H1 (cell line): ENCODE measurements around the gene TPSD1. TPM values are rescaled to one million over a fixed set of nuclear protein-coding genes. Genes with fewer than 3 reads are reported as not detected.

Experiments
- CTCF ChIA-PET: fragments of 300-600 bp; sonication (Branson Sonifier 250); formaldehyde crosslinking; loops from one replicate; lab custom pipeline; 2021; ENCODE audit not compliant: partially characterized antibody; lab: Charles Lee
- POLR2A ChIA-PET: fragments of 300-600 bp; sonication (Branson Sonifier 250); formaldehyde crosslinking; loops from one replicate; lab custom pipeline; 2021; ENCODE audit warnings: inconsistent platforms; ENCODE audit not compliant: partially characterized antibody; lab: Charles Lee
- DNase-seq, 2 experiments: peaks; one replicate each; pipeline versions ENCODE4 v3.0.0 to v3.0.0-alpha.2; 2010 to 2022; ENCODE audit warnings: low spot score in 2 of 2, low read depth in 1 of 2, mixed read lengths in 1 of 2
- FAIRE-seq: peaks from 2 replicates; lab custom pipeline; 2011; peaks lifted over from hg19 to GRCh38; lab: Jason Lieb, UNC
- H2AFZ ChIP-seq: 2 replicates; pipeline ENCODE4 v1.8.1; 2012; ENCODE audit warnings: low read length, inconsistent platforms
- H2AK5ac ChIP-seq: 2 replicates; pipeline ENCODE4 v1.6.1; 2013; ENCODE audit warnings: low read depth, low read length
- H2BK120ac ChIP-seq: replicated peaks from 2 replicates; pipeline ENCODE3; 2013; ENCODE audit warnings: low read depth, low read length, inconsistent platforms
- H2BK12ac ChIP-seq: 2 replicates; pipeline ENCODE4 v1.6.1; 2013; ENCODE audit warnings: low read depth, low read length
- H2BK15ac ChIP-seq: 2 replicates; pipeline ENCODE4 v1.6.1; 2013; ENCODE audit warnings: low read length
- H2BK20ac ChIP-seq: 2 replicates; pipeline ENCODE4 v1.6.1; 2013; ENCODE audit warnings: low read length
- H2BK5ac ChIP-seq: 2 replicates; pipeline ENCODE4 v1.6.1; 2013; ENCODE audit warnings: low read depth, low read length
- H3K14ac ChIP-seq: 2 replicates; pipeline ENCODE4 v1.6.1; 2013; ENCODE audit warnings: inconsistent platforms; ENCODE audit not compliant: insufficient read length
- H3K18ac ChIP-seq: 2 replicates; pipeline ENCODE4 v1.6.1; 2013; ENCODE audit warnings: low read length; ENCODE audit errors: extremely low read depth
- H3K23ac ChIP-seq: 2 replicates; pipeline ENCODE4 v1.6.1; 2013; ENCODE audit warnings: inconsistent platforms; ENCODE audit not compliant: insufficient read length
- H3K23me2 ChIP-seq: 2 replicates; pipeline ENCODE4 v1.6.1; 2013; ENCODE audit warnings: low read depth, low read length
- H3K27ac ChIP-seq: 2 replicates; pipeline ENCODE4 v1.6.1; 2011; ENCODE audit warnings: low read depth, low read length, inconsistent platforms
- H3K27me3 ChIP-seq, 4 experiments: replicated peaks in 1 of 4; 1 replicate in 1 of 4; 2 replicates in 3 of 4; pipeline versions ENCODE4 v1.6.1 to v1.8.1; 2011 to 2013; ENCODE audit warnings: low read length in 3 of 4, mild to moderate bottlenecking in 3 of 4, inconsistent platforms in 2 of 4, mixed read lengths in 2 of 4, moderate library complexity in 1 of 4; ENCODE audit not compliant: control insufficient read depth in 3 of 4, insufficient read depth in 3 of 4; ENCODE audit errors: extremely low read depth in 1 of 4
- H3K36me3 ChIP-seq, 4 experiments: 2 replicates each; pipeline versions ENCODE4 v1.6.1 to v1.8.1; 2011 to 2013; ENCODE audit warnings: mild to moderate bottlenecking in 4 of 4, low read length in 3 of 4, moderate library complexity in 2 of 4, control low read depth in 1 of 4, inconsistent platforms in 1 of 4; ENCODE audit not compliant: insufficient read depth in 4 of 4, control insufficient read depth in 2 of 4
- H3K4ac ChIP-seq: replicated peaks from 2 replicates; pipeline ENCODE3; 2013; ENCODE audit warnings: low read length, low read depth, mixed read lengths, inconsistent platforms; ENCODE audit not compliant: insufficient read length
- H3K4me1 ChIP-seq, 4 experiments: replicated peaks in 1 of 4; 1 replicate in 1 of 4; 2 replicates in 3 of 4; pipeline versions ENCODE4 v1.6.1 to v1.8.1; 2011 to 2013; ENCODE audit warnings: low read length in 3 of 4, inconsistent platforms in 2 of 4, mixed read lengths in 1 of 4; ENCODE audit not compliant: insufficient read depth in 4 of 4, control insufficient read depth in 3 of 4
- H3K4me2 ChIP-seq, 2 experiments: 2 replicates each; pipeline versions ENCODE4 v1.6.1 to v1.8.1; 2011 to 2013; ENCODE audit warnings: low read depth in 2 of 2, low read length in 2 of 2, control low read depth in 1 of 2, inconsistent platforms in 1 of 2, mild to moderate bottlenecking in 1 of 2; ENCODE audit not compliant: insufficient read depth in 1 of 2
- H3K4me3 ChIP-seq, 4 experiments: fragments of 200-600, 300-600 bp in 1 of 4; sonication (generic), shearing (Covaris generic), sonication (Bioruptor Twin) in 1 of 4; 2 replicates each; pipeline versions ENCODE4 v1.5.1 to v1.8.1; 2011 to 2016; ENCODE audit warnings: low read length in 4 of 4, low read depth in 3 of 4, control low read depth in 2 of 4, inconsistent platforms in 2 of 4, mild to moderate bottlenecking in 2 of 4, mixed read lengths in 1 of 4, moderate library complexity in 1 of 4; ENCODE audit not compliant: insufficient read depth in 2 of 4; ENCODE audit errors: extremely low read depth in 1 of 4
- H3K56ac ChIP-seq: replicated peaks from 2 replicates; pipeline ENCODE3; 2013; ENCODE audit warnings: low read depth, mild to moderate bottlenecking, mixed read lengths, low read length, inconsistent platforms; ENCODE audit not compliant: insufficient read length
- H3K79me1 ChIP-seq: 2 replicates; pipeline ENCODE4 v1.6.1; 2013; ENCODE audit warnings: low read depth, low read length, control low read depth
- H3K79me2 ChIP-seq, 2 experiments: 2 replicates each; pipeline versions ENCODE4 v1.6.1 to v1.8.1; 2012 to 2013; ENCODE audit warnings: low read length in 2 of 2, mild to moderate bottlenecking in 2 of 2, inconsistent platforms in 1 of 2; ENCODE audit not compliant: insufficient read depth in 2 of 2, control insufficient read depth in 1 of 2
- H3K9ac ChIP-seq, 4 experiments: replicated peaks in 1 of 4; 1 replicate in 1 of 4; 2 replicates in 3 of 4; pipeline versions ENCODE4 v1.6.1 to v1.8.1; 2011 to 2013; ENCODE audit warnings: low read depth in 3 of 4, low read length in 3 of 4, control low read depth in 2 of 4, mild to moderate bottlenecking in 2 of 4, moderate library complexity in 2 of 4, inconsistent platforms in 1 of 4; ENCODE audit errors: extremely low read depth in 1 of 4
- H3K9me3 ChIP-seq, 2 experiments: 2 replicates each; pipeline versions ENCODE4 v1.6.1 to v1.8.1; 2012 to 2013; ENCODE audit warnings: mild to moderate bottlenecking in 2 of 2, moderate library complexity in 2 of 2, control low read depth in 1 of 2, inconsistent platforms in 1 of 2, low read depth in 1 of 2, low read length in 1 of 2, mixed read lengths in 1 of 2; ENCODE audit not compliant: insufficient read depth in 2 of 2
- H4K20me1 ChIP-seq, 2 experiments: replicated peaks in 1 of 2; 2 replicates each; pipeline versions ENCODE3 to v1.8.1; 2011 to 2013; ENCODE audit warnings: inconsistent platforms in 2 of 2, low read length in 2 of 2, mild to moderate bottlenecking in 1 of 2; ENCODE audit not compliant: insufficient read depth in 2 of 2, control insufficient read depth in 1 of 2
- H4K5ac ChIP-seq: 2 replicates; pipeline ENCODE4 v1.6.1; 2013; ENCODE audit warnings: low read length, low read depth, mixed read lengths, inconsistent platforms; ENCODE audit not compliant: insufficient read length
- H4K8ac ChIP-seq: 2 replicates; pipeline ENCODE4 v1.8.0; 2013; ENCODE audit warnings: mild to moderate bottlenecking, moderate library complexity, low read length, inconsistent platforms; ENCODE audit not compliant: insufficient read depth; ENCODE audit errors: extremely low read depth
- H4K91ac ChIP-seq: replicated peaks from 2 replicates; pipeline ENCODE3; 2013; ENCODE audit warnings: low read length, mixed read lengths, inconsistent platforms; ENCODE audit not compliant: insufficient read length
- WGBS, 2 experiments: shearing (Covaris generic) in 1 of 2; methylation state at CpG; one replicate each; pipeline versions ENCODE4 v1.1.6 to v1.1.7; 2013 to 2015; ENCODE audit warnings: low lambda C conversion rate in 2 of 2, mixed read lengths in 2 of 2, inconsistent platforms in 1 of 2, low coverage in 1 of 2, missing lambda C conversion rate in 1 of 2; ENCODE audit not compliant: insufficient replicate concordance in 2 of 2, insufficient coverage in 1 of 2, insufficient read length in 1 of 2; ENCODE audit errors: extremely low coverage in 1 of 2, missing lambda C conversion rate in 1 of 2; 5-methylcytosine and 5-hydroxymethylcytosine counted together
- polyA plus RNA-seq, 7 experiments: library from polyadenylated mRNA; depleted of rRNA in 3 of 7; stranded (reverse) in 5 of 7; unstranded in 2 of 7; fragments of >200 nt in 5 of 7; fragments of 200-250 nt in 2 of 7; gene quantifications; 1 replicate in 5 of 7; 2 replicates in 1 of 7; 4 replicates in 1 of 7; pipeline versions ENCODE4 v1.2.1 to v1.2.3, GENCODE V29; 2011 to 2013; ENCODE audit warnings: missing spikeins in 2 of 7, mixed read lengths in 2 of 7
- total RNA-seq: library from RNA; stranded (reverse); fragmentation: NEBNext Ultra II Directional; extraction: Animal tissue kit (Norgen Biotek cat#: 25700); gene quantifications from 2 replicates; pipeline ENCODE4 v1.2.1, GENCODE V29; 2021

Gene TPSD1
- total and polyA plus RNA-seq, 2 of the 8 experiments (the other 6 are each of a cell fraction or from before 2014, with no cell fraction given) = 0.26 TPM; not detected in 1

- no peak overlapping the region for H3K14ac ChIP-seq
- H3K4me1 ChIP-seq = peaks cover 3 to 29% (median 19%) of the 10 kb centered on the region in 4 experiments; a peak in 6 of 7 replicates
- DNase-seq (no peak), FAIRE-seq (no peak)
- no peak overlapping the region for H2BK120ac ChIP-seq
- H3K4me2 ChIP-seq = no peak overlapping the region
- H3K23me2 ChIP-seq = peaks cover 3% of the 10 kb centered on the region; the same call in 1 of the 2 replicates
- H3K9ac ChIP-seq = no peak overlapping the region
- no peaks in the 10 kb centered on the region for H3K9me3 ChIP-seq
- H2BK20ac ChIP-seq = no peak overlapping the region
- 90% methylated on average over 25 of the region's 25 CpGs; no CpG with 5 or more reads in 1 of the 2 experiments for WGBS, 2 experiments
- no peak overlapping the region for H4K91ac ChIP-seq
- H4K8ac ChIP-seq = no peak overlapping the region
- H3K79me1 ChIP-seq = no peaks in the 10 kb centered on the region
- no peak overlapping the region for H3K4ac ChIP-seq
- H3K23ac ChIP-seq = no peak overlapping the region
- no peak overlapping the region for H2BK15ac ChIP-seq
- H4K20me1 ChIP-seq = peaks cover 0 to 2% of the 10 kb centered on the region in 2 experiments
- no peak overlapping the region for H4K5ac ChIP-seq
- no peak overlapping the region for H2AFZ ChIP-seq
- no peak overlapping the region for H3K4me3 ChIP-seq
- H3K27me3 ChIP-seq = peaks cover 7 to 36% (median 25%) of the 10 kb centered on the region in 4 experiments
- no peak overlapping the region for H2AK5ac ChIP-seq
- H2BK5ac ChIP-seq = no peak overlapping the region
- no peak overlapping the region for H2BK12ac ChIP-seq
- ChIA-PET POLR2A (interaction anchor here (0.7 to 1.2 kb wide), 2 partner anchors 18 to 48 kb away, joined by 3 read pairs; no protein-coding TSS in a partner anchor), CTCF (interaction anchor here (0.5 to 1.7 kb wide), 9 partner anchors 9 to 638 kb away, joined by 3 to 6 read pairs (median 3); no protein-coding TSS in a partner anchor)
- no peak overlapping the region for H3K18ac ChIP-seq
- H3K79me2 ChIP-seq = no peaks in the 10 kb centered on the region
- H3K36me3 ChIP-seq = no peaks in the 10 kb centered on the region
- no peak overlapping the region for H3K27ac ChIP-seq
- H3K56ac ChIP-seq = no peak overlapping the region
Measured at GRCh38 chr16:1286513-1287094, 30.7 kb downstream of the TPSD1 start.
